Upper lobe of left lung (tissue), 6 donors: ENCODE results near the gene CAMK1D. TPM values are rescaled to one million over a fixed set of nuclear protein-coding genes. Genes with fewer than 3 reads are reported as not detected.
A peak's percentile ranks its signal among the peaks of the same experiment; 100 is the strongest.

Experiments
- ATAC-seq, 2 donors: fragments of 200-7000 bp; cut with Tn5 transposase; one replicate each; pipeline ENCODE4 v1.9.1; 2022; ENCODE audit warnings: mild to moderate bottlenecking in 2 of 2, moderate library complexity in 2 of 2; ENCODE audit not compliant: low FRiP score in 2 of 2
- DNase-seq, 2 donors: peaks; one replicate each; pipeline ENCODE4 v3.0.0-alpha.2; 2019 to 2020
- H3K27ac ChIP-seq, 4 donors: fragments of 200-600 bp; sonication (generic); one replicate each; pipeline ENCODE4 v1.5.1; 2016 to 2019
- H3K27me3 ChIP-seq, 4 donors: fragments of 200-600 bp; sonication (generic); one replicate each; pipeline ENCODE4 v1.5.1; 2017 to 2019
- H3K36me3 ChIP-seq, 4 donors: fragments of 200-600 bp; sonication (generic); one replicate each; pipeline ENCODE4 v1.5.1; 2016 to 2019
- H3K4me1 ChIP-seq, 4 donors: fragments of 200-600 bp; sonication (generic); one replicate each; pipeline ENCODE4 v1.5.1; 2018 to 2019
- H3K4me3 ChIP-seq, 4 donors: fragments of 200-600 bp; sonication (generic); one replicate each; pipeline ENCODE4 v1.5.1; 2017 to 2019; ENCODE audit warnings: mild to moderate bottlenecking in 2 of 4, moderate library complexity in 1 of 4
- H3K9me3 ChIP-seq, 4 donors: fragments of 200-600 bp; sonication (generic); one replicate each; pipeline ENCODE4 v1.5.1; 2018 to 2019
- CTCF ChIP-seq, 6 experiments: fragments of 450-650 bp in 4 of 6; fragments of 200-600 bp in 2 of 6; sonication (generic) in 2 of 6; IDR thresholded peaks; one replicate each; pipeline ENCODE4 v1.5.1; 2016 to 2019; ENCODE audit warnings: antibody characterized with exemption in 6 of 6
- EP300 ChIP-seq, 4 donors: sonication (generic); formaldehyde crosslinking; IDR thresholded peaks; one replicate each; pipeline ENCODE4 v1.5.1; 2017; ENCODE audit warnings: antibody characterized with exemption in 4 of 4, control low read depth in 2 of 4
- POLR2A ChIP-seq, 4 donors: fragments of 450-650 bp; IDR thresholded peaks; one replicate each; pipeline ENCODE4 v1.5.1; 2016 to 2017; ENCODE audit warnings: antibody characterized with exemption in 4 of 4, mild to moderate bottlenecking in 2 of 4
- POLR2AphosphoS5 ChIP-seq, 2 donors: sonication (generic); formaldehyde crosslinking; IDR thresholded peaks; one replicate each; pipeline ENCODE4 v1.5.1; 2017; ENCODE audit warnings: antibody characterized with exemption in 2 of 2
- WGBS, 2 donors: methylation state at CpG; one replicate each; pipeline ENCODE4 v1.1.5; 2017 to 2018; 5-methylcytosine and 5-hydroxymethylcytosine counted together
- total RNA-seq, 6 donors: library from RNA; depleted of rRNA in 4 of 6; stranded (reverse); fragments of >200 nt in 4 of 6; gene quantifications; one replicate each; pipeline versions ENCODE4 v1.1.0 to v1.2.1, GENCODE V29; 2016 to 2021
- donor health status: DM: no; HTN: no; CAD: no; lungs with moderate emphysema.
- donor health status: DM: no; HTN: yes; CAD: no; lungs with severe emphysema.

Gene CAMK1D
- total RNA-seq, 6 donors from 2014 or later, result 6.2 to 29.2 (median 19.0) TPM

GRCh38 chr10:12771981-12772760, 422.8 kb downstream of the CAMK1D start:
- no peak for ATAC-seq
- no peak for DNase-seq
- Histone ChIP-seq H3K9me3 (no peaks in the 10 kb centered on the region), H3K4me1 (no peaks in the 10 kb centered on the region), H3K27me3 (no peaks in the 10 kb centered on the region), H3K27ac (no peak overlapping the region), H3K4me3 (no peak overlapping the region), H3K36me3 (peaks cover 0 to 6% (median 0%) of the 10 kb centered on the region in 4 donors)
- 87 to 92% methylated on average over 19 of the region's 19 CpGs for WGBS, 2 donors
- TF ChIP-seq EP300 (IDR thresholded peaks at IDR 0.05) (no peak), POLR2AphosphoS5 (IDR thresholded peaks at IDR 0.05) (no peak), CTCF (IDR thresholded peaks at IDR 0.05) (no peak), POLR2A (IDR thresholded peaks at IDR 0.05) (no peak)

- no peaks in the 10 kb centered on the region for H3K9me3 ChIP-seq
- no peaks in the 10 kb centered on the region for H3K4me1 ChIP-seq
- H3K4me3 ChIP-seq, result no peak overlapping the region
- H3K36me3 ChIP-seq, result peaks cover 0 to 6% (median 0%) of the 10 kb centered on the region in 4 donors
- ATAC-seq, result no peak
- H3K27ac ChIP-seq, result no peak overlapping the region
- no peak for DNase-seq
- WGBS, 2 donors, result 86 to 92% methylated on average over 8 of the region's 8 CpGs
- TF ChIP-seq CTCF (IDR thresholded peaks at IDR 0.05), result no peak
- TF ChIP-seq POLR2AphosphoS5 (IDR thresholded peaks at IDR 0.05), result no peak
- no peak for TF ChIP-seq POLR2A (IDR thresholded peaks at IDR 0.05)
- TF ChIP-seq EP300 (IDR thresholded peaks at IDR 0.05), result no peak
- no peaks in the 10 kb centered on the region for H3K27me3 ChIP-seq
Observed at GRCh38 chr10:12772797-12773587, 423.6 kb downstream of the CAMK1D start.

GRCh38 chr10:12774204-12774894, 425.0 kb downstream of the CAMK1D start:
- no peak overlapping the region for H3K27ac ChIP-seq

More at GRCh38 chr10:12774204-12774894, 425.0 kb downstream of the CAMK1D start:
- no peak for DNase-seq
- TF ChIP-seq EP300 (IDR thresholded peaks at IDR 0.05), result no peak
- TF ChIP-seq POLR2AphosphoS5 (IDR thresholded peaks at IDR 0.05), result no peak
- no peak for TF ChIP-seq POLR2A (IDR thresholded peaks at IDR 0.05)
- no peak for TF ChIP-seq CTCF (IDR thresholded peaks at IDR 0.05)
- Histone ChIP-seq H3K4me3 (no peak overlapping the region), H3K9me3 (no peaks in the 10 kb centered on the region), H3K27me3 (no peaks in the 10 kb centered on the region), H3K36me3 (peaks cover 0 to 4% (median 0%) of the 10 kb centered on the region in 4 donors), H3K4me1 (no peaks in the 10 kb centered on the region)
- WGBS, 2 donors, result 70 to 76% methylated on average over 14 to 16 of the region's 16 CpGs
- ATAC-seq, result peak in 1 of 2 donors; percentile 34
